ENCODE measurements around the gene CYFIP1. TPM values are rescaled to one million over a fixed set of nuclear protein-coding genes. Genes with fewer than 3 reads are reported as not detected.

CYFIP1 gene
- total and polyA plus RNA-seq, 10 of the 15 experiments (the other 5 are each of a cell fraction or from before 2014, with no cell fraction given) = 3.5 to 46.2 (median 28.3) TPM

DNA sequence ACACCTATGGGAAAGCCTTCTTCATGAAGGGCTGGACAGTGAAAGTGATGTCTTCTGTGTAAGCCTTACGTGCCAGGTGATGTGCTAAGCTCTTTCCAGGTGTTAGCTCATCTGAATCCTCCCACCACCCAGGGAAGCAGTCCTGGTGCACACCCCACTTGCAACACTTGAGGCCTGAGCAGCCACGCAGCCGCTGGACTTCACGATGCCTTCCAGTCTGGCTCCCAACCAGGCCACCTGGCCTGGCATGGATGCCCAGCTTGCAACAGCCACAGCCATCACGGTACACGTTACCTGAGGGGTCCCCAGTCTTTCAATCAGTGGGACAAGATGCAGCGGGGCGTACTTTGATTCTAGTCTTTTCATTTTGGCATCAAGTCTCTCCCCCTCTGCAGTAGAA, 105.9 kb downstream of the CYFIP1 start (continued):
- TF ChIP-seq SUPT20H (IDR thresholded peaks at IDR 0.05; ENCODE audit: borderline replicate concordance, control insufficient read depth, low read depth, low read length) (no peak), ASH2L (IDR thresholded peaks at IDR 0.05; ENCODE audit: borderline replicate concordance, low read depth) (no peak)
- TF ChIP-seq, protein P1, sequence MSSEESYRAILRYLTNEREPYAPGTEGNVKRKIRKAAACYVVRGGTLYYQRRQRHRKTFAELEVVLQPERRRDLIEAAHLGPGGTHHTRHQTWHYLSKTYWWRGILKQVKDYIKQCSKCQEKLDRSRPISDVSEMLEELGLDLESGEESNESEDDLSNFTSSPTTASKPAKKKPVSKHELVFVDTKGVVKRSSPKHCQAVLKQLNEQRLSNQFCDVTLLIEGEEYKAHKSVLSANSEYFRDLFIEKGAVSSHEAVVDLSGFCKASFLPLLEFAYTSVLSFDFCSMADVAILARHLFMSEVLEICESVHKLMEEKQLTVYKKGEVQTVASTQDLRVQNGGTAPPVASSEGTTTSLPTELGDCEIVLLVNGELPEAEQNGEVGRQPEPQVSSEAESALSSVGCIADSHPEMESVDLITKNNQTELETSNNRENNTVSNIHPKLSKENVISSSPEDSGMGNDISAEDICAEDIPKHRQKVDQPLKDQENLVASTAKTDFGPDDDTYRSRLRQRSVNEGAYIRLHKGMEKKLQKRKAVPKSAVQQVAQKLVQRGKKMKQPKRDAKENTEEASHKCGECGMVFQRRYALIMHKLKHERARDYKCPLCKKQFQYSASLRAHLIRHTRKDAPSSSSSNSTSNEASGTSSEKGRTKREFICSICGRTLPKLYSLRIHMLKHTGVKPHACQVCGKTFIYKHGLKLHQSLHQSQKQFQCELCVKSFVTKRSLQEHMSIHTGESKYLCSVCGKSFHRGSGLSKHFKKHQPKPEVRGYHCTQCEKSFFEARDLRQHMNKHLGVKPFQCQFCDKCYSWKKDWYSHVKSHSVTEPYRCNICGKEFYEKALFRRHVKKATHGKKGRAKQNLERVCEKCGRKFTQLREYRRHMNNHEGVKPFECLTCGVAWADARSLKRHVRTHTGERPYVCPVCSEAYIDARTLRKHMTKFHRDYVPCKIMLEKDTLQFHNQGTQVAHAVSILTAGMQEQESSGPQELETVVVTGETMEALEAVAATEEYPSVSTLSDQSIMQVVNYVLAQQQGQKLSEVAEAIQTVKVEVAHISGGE (CRISPR knock-in tag; IDR thresholded peaks at IDR 0.05) = no peak

- Histone ChIP-seq H3K9me3 (replicated peaks; ENCODE audit: control insufficient read depth, insufficient read depth, low read length) (no peaks in the 10 kb centered on the region; the same call in 2 of the 3 replicates), H3K79me2 (ENCODE audit: control insufficient read depth, insufficient read depth, low read length) (no peaks in the 10 kb centered on the region), H3K4me1 (ENCODE audit: control insufficient read depth, insufficient read depth, low read length) (no peaks in the 10 kb centered on the region), H4K20me1 (ENCODE audit: control insufficient read depth, insufficient read depth) (no peaks in the 10 kb centered on the region; the same call in 1 of the 2 replicates), H3K27me3 (replicated peaks in 1 of 2; ENCODE audit: control insufficient read depth in 2 of 2, insufficient read depth in 2 of 2, low read length in 1 of 2) (no peaks in the 10 kb centered on the region), H3K36me3 (ENCODE audit: control insufficient read depth in 2 of 2, insufficient read depth in 2 of 2, low read length in 1 of 2) (peaks cover 8 to 40% of the 10 kb centered on the region in 2 experiments), H3K9ac (ENCODE audit: control insufficient read depth, insufficient read depth, low read length) (no peak overlapping the region), H3K27ac (ENCODE audit: control insufficient read depth, insufficient read depth) (no peak overlapping the region), H3K4me2 (ENCODE audit: control insufficient read depth, insufficient read depth) (no peak overlapping the region), H2AFZ (ENCODE audit: control insufficient read depth, low read depth, low read length) (no peak overlapping the region), H3K4me3 (no peak overlapping the region)
- no peak for FAIRE-seq
- ChIA-PET CTCF (no interaction called here), POLR2A (no interaction called here), RAD21 (ENCODE audit: unreplicated experiment) (no interaction called here), SMC1A (ENCODE audit: uncharacterized antibody, unreplicated experiment) (no interaction called here)
- WGBS (ENCODE audit: insufficient coverage, insufficient replicate concordance, low lambda C conversion rate, missing lambda C conversion rate) = 98% methylated on average over 9 of the region's 9 CpGs
- TF ChIP-seq ZNF274 (IDR thresholded peaks at IDR 0.05; ENCODE audit: insufficient read depth, insufficient read length) (no peak), YY1 (IDR thresholded peaks at IDR 0.05; ENCODE audit: low read depth, low read length) (no peak), ZBED1 (IDR thresholded peaks at IDR 0.05; ENCODE audit: borderline replicate concordance) (no peak)
- intact Hi-C loops (cut with micrococcal nuclease; ENCODE audit: unreplicated experiment) (no loop called here), in situ Hi-C loops (cut with MboI) (no loop called here)
- DNase-seq (ENCODE audit: low read depth, low spot score) = no peak
- BruUV-seq (replicated peaks) = no TSS peak
- no peak for ATAC-seq
Observed at GRCh38 chr15:22873841-22874240, 106.3 kb downstream of the CYFIP1 start.

Measured in GM12878 (cell line).